Stimulated activated CD8-positive, alpha-beta memory T cell treated with anti-CD3 and anti-CD28 coated beads, Interleukin-7, amount 100 ng/mL, for 48 hours (primary cell): Measurements from ENCODE around the gene MEIS2.
A peak's percentile ranks its signal among the peaks of the same experiment; 100 is the strongest.

Experiments
- DNase-seq, 2 donors: peaks; one replicate each; pipeline ENCODE4 v3.0.0-alpha.2; 2020; ENCODE audit warnings: low read depth in 1 of 2; ENCODE audit errors: extremely low read depth in 1 of 2

The MEIS2 gene

DNA sequence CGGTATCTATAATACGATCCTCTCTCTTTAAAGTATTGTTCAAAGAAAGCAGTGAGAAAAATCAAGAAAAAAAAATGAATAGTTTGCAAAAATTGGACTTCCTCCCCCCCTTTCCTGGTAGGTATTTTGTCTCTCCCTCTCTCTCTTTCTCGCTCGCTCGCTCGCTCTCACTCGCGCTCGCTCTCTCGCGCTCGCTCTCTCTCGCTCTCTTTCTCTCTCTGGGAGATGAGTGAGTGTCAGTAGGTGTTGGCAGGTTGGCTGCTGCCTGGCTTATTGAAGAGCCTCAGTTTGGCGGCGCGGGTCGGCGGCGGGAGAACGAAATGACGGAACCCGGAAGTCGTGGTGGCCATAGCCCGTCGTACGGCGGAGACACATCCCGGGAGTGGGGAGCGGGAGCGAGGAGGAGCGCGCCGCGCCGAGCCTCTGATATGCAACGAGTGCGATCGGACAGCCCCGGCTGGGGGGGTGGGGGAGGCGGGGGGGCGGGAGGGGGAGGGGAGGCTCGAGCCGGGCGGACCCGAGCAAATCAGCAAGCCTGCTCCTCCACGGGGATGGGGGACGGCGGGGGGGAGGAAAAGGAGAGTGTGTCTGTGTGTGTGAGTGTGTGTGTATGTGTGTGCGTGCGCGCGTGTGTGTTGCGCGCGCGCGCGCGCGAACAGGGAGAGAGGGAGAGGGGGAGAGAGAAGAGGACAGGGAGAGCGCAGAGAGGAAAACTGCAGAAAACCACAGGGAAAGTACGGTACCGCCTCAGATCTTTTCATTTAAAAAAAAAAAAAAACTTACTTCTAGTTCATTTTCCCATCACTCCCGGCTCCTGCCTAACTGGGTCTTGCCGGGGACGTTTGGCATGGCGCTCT lies at the start of gene MEIS2:
Gene MEIS2 (minus strand): TSS at position 441 of the 857 bp plus-strand sequence. CDS start 1,083 bp downstream, outside the sequence.
- DNase-seq, result peak in 1 of 2 donors; percentile 31

DNA sequence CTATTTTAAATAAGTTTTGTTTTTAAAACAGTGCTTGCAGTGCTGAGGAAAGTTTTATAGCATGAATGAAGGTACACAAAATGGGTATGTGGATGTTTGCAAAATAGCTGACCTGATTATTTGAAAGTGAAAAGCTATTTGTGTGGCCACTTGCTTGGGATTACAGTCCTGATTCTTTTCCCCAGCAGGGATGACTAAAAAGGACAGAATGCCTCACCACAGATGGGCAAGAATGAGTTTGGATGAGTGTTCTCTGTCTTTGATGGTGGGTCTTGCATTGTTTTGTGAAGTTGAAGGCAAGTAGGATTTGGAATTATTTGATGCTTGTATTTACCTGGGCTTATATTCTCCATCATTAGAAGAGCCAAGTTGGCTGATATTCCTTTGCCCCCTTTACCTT lies 48.8 kb upstream of the MEIS2 start:
- DNase-seq, result no peak

DNA sequence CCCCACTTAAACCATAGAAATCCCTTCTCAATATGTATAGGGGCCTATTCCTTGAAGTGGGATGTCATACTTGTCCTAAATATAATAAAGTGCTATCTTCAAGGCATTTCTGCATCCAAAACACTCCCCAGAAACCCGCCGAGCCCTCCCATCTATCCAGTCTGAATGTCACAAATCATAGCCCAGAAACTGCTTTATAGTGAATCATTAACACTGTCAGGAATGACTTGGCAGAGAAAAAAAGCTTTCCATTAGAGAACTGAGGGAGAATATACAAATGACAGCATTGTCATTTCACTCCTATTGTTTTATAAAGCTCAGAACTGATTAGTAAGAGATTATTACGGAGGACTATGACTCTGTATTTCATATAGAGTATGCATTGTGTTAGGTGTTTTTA lies 48.4 kb upstream of the MEIS2 start:
- no peak for DNase-seq

DNA sequence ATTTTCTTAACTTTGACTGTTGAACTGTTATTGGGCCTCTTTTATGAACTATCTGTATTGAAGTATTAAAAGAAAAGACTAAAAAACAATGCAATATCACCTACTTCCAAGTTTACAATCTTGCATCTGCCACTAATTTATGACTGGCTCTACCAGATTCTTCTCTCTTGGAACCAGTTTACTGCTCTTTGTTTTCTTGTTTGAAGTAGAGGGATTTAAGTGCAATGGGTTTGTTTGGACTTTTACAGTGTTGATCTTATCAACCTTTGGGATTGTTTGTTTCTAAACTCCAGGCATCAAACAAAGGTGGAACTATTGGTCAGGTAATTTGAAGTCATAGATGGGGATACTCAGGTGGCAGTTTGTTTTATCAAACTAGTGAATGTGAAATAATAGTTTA lies 43.0 kb upstream of the MEIS2 start:
- DNase-seq, result no peak

DNA sequence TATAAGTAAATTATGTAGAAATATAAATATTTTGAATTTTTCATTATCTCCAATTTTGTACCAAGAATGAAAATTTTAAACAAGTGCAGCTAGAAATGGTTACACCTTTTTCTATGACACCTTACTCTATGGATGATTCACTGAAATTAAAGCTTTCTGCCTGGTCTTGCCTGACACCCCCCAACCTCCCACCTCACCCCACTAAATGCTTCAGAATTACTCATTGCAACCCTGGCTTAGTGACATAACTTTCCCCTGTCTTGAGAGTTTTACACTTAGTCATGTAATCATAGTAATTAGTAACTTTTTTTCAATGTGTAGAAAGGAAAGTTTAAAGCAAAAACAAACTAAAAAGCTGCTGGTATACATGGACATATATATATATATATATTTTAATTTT lies 42.0 kb upstream of the MEIS2 start:
- no peak for DNase-seq

DNA sequence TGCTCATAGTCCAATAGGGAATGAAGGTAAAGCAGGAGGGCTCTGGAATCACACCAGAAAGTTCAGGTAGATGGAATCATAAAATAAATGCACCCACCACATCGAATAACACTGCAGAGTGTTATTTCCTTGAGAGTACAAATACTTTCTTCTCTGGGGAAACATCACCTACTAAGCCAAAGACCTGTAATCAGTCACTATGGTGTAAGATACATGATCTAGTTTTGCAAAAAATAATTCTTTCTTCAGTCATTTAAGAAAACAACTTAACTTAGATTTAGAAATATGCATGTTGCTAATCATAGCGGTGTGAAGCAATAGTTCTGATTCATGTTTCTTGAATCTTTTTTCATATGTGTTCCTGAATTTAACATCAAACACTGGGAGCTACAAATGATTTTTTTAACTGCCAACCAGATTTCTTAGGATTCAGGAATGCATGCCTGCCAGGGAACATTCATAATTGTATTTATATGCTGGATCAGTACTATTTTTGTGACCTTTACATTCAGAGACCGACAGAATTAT lies 40.2 kb upstream of the MEIS2 start:
- DNase-seq, result no peak

DNA sequence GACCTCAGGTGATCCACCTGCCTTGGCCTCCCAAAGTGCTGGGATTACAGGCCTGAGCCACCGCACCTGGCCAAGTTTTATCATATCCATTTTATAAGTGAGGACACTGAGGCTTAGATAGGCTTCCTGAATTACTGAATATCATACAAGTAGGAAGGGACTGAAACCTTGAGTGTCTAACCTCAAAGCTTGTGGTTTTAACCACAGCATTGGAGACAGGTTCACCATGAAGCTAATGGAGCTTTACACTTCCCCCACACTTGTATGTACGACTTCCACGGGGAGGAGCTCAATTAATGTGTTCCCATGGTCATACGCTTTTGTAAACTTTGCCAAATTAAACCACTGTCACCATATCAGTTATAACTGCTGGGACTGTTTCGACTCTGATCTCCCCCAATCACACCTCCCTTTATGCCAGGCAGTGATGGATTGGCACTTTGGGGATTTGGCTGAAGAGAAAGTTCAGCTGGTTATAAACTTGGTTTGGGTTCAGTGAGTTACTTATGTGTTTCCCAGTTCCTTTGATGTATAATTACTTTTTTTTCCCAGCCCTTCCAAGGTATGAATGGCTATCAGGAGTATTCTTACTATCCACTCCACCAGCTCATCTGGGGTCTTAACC lies 38.4 kb upstream of the MEIS2 start:
- DNase-seq, result no peak

DNA sequence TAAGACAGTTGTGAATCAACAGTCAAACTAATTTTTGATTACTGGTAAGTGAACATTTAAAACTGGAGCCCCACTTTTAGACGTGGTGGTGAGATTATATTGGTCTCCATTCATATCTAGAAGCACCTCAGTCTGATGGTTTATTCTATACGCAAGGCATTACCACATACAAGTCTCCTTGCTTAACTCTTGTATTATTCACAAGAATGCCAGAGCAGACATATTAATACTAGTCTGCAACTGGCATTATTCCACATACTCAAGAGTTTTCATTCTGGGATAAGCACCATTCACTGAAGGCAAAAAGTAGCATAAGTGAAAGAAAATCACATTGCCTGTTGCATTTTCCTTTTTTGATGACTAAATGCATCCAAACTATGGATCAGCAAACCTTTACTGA lies 36.9 kb upstream of the MEIS2 start:
- DNase-seq, result no peak

DNA sequence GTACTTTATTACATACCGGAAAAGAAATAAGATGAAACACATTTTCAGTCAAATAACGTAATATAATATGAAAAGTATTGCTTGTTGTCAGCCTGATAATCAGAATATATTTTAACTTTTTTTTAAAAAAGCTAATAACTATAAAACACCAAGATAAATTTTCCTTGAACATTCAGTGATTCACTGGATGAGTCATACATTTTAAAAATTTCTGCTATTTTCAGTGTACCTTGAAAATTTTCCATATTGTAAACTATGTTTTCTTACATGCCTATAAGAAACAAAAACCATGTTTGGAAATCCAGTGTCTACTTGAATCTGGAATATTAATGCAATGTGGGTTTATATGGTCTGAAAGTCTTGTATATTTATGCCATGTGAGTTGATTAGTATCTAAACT lies 36.3 kb upstream of the MEIS2 start:
- no peak for DNase-seq

DNA sequence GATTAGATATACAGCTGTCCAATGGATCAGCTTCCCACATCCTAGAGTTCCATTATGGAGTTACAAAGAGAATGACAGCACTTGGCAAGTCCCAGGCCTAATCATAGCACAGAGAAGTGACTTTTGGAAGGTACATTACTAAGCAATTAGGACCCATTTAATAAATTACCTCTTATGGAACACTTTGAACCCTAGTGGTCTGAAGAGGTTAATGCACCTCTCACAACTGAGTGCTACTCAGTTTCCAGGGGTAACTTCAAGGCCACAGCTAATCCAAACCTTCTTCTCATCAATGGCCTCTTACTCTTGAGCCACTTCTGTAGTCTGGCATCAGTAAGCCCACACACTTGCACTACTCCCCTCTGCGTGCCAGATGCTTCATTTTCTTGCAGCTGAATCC lies 34.9 kb upstream of the MEIS2 start:
- DNase-seq, result no peak

DNA sequence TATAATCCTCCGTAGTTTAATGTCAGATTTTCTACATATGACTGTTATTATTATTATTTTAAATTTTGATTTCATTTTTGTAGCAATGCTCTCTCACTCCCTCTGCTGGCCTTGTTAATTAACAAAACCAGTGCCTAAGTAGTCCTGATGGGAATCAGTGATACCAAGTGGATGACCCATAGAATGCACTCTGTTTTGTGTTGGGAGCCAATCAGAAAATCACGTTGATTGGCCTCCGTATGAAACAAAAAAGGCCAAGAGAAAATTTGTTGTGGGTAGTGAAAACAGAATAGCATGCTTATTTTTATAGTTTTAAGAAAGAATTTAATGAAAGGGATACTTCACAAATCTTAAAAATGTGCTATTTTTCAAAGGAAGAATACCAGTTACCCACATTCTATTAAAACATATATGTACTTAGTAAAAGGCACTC lies 34.4 kb upstream of the MEIS2 start:
- DNase-seq, result no peak

DNA sequence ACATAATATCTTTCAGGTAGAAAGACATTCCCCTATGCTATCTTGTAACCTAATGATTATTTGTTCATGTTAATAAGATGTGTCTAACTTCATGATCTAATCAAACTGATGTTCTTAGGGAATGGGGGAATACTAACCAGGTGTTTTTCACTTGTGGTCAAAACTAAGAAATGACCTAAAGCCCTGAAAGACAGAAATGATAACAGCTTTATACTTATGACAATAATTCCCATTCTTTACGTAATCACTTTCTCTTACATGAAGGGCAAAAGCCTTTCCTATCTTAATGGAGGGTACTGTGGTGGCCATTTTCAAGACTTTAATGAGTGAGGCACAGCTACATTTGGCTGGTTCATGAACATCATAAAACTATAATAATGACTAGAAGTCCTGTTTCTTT lies 33.9 kb upstream of the MEIS2 start:
- no peak for DNase-seq

DNA sequence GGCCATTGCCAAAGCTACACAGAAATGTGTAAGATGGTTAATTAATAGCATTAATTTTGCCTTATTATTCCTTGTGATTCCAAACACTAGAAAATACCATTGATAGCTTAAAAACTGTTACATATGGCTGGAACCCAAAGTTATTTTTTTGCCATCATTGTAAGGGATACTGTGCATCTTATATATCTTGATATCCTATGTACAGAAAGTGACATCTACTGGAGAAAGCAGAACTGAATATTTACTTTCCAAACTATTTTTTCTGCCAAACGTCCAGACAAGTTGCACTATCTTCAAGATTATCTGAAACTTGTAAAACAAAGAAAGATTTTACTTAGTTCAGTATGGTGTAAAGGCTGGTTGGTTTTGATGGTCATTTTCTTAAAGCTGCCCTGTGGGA lies 33.3 kb upstream of the MEIS2 start:
- DNase-seq, result no peak

DNA sequence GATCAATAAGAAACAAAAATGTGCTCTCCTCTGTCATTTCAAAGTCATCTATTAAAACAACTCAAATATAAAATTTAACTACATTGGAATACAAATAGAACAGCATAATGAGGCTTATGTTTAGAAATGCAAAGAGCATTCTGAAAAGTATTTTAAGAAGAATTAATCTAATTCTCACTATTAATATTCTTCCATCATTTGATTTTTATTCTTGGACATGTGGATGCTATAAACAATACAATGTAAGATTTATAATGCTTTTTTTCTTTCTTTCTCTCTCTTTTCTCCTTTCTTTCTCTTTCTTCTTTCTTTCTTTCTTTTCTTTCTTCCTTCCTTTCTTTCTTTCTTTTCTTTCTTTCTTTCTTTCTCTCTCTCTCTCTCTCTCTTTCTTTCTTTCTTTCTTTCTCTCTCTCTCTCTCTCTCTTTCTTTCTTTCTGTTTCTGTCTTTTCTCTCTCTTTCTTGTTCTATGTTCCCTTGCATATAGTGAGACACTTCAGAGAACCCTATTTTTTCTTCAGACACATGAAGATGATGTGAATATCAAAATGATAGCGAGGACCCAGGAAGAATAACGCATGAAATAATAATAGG lies 32.6 kb upstream of the MEIS2 start:
- DNase-seq, result no peak

DNA sequence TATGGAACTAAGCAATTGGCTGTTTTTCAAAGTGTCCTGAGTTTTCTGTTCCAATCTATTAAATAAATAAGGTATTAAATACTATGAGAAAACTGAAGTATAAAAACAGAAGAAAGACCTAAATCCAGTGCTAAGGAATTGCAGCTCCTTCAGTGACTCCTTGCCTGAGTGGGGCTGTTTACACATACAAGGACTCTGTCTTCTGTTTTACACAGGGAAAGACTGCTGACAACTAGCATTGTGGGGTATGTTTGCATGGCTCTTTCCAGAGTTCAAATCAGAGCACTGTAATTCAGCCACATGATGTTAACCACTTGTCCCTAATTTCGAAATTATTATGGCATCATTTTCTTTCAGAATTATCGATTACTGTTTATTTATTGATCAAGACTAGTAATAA lies 31.3 kb upstream of the MEIS2 start:
- no peak for DNase-seq

DNA sequence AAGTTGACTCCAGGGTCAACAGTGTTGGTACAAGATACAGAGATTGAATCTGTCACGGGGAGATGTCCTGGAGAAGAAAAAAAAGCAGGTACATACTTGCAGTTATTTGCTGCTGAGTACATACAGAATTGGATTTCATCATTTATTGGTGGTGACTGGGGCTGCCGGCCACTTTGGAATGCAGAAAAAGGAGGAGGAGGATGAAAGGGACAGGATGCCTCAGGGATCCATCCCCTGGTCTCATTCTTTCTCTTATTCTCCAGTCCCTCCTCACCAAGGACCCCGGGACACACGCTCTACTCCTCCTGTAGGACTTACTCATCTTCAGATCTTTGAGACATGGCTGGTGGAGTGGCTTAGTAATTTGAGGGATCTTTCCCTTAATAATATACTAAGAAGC lies 30.0 kb upstream of the MEIS2 start:
- DNase-seq, result no peak

DNA sequence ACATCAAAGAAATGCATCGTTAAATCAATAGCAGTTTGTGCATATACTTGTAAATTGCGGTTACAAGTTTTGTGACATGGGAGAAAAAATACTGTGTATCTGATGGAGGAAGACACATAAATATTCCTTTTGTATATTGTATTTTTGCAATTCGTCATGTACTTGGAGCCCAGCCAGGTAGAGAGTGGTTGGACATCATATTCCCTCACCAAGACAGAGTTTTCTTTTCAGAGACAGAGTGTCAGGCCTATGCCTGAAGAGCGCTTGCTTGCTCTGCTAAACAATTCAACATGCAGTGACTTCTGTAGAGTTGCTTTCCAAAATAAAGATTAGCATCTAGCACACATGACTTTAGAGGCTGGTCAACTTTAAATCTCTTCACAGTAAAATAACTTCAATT lies 24.8 kb upstream of the MEIS2 start:
- no peak for DNase-seq

DNA sequence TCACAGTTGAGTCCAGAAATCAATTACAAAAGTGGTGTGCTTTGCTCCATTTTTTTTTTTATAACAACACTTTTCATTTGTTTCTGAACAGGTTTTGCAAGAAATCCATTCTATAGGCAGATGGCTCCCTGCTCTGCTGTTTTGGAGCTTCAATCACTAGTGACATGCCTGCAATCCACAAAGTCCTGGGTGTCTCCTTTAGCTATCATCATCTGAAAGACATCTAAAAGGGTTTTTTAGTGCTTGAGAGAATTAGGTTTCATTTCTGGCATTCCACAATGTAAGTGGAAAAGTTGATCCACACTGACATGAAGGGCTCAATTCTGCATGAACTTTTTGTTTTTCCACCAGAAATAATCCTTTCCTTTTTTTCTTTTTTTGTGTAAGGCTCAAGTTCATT lies 24.0 kb upstream of the MEIS2 start:
- DNase-seq, result no peak

DNA sequence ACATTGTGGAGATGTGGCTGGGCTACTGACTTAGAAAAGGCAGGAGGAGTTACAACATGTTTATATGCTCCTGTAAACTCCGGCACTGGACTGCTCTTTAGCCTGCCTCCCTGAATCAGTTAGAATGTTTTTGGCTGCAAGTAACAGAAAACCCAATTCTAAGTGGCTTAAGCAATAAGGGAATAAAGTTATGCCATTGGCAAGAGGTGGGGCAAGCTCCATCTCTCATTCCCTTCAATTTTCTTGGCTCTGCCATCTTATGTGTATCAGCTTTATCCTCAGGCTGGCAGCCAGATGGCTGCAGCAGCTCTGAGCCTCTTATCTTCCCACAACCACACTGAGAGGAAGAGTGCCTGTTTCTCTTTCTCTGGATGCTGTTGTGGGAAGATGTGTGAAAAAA lies 22.4 kb upstream of the MEIS2 start:
- DNase-seq, result no peak

DNA sequence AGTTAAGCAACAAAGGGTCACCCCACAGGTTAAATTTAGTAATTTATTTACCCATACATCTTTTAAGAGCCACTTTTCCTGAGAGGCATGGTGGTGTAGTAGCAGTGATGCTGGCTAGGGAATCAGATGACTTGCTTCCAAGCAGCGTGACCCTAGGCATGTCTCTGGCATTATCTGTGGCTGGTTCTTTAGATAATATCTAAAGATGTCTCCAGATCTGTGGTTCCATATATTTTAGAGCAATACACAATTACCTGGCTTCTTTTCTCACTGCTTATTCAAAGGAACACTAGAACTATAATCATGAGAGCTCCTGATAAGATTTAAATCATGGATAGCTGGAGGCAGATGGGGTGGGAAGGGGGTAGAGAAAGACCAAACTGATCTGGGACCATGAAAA lies 21.1 kb upstream of the MEIS2 start:
- no peak for DNase-seq

DNA sequence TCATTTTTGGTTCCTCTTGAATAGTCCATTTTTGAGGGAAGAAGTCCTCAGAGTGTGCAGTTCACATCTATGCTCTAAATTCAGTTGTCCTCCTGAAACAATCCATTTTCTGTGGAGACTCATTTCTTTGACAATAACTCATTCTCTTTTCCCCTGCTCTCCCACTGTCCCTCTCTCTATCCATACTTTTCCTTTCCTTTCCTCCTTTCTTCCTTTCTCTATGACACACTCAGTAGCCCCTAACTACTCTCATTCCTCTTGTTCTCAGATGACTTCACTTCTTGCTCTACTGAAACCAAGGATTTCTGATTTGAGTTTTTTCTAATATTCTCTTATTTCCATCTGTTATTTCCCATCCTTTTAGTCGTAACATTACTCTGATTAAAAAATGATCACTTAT lies 16.7 kb upstream of the MEIS2 start:
- no peak for DNase-seq

DNA sequence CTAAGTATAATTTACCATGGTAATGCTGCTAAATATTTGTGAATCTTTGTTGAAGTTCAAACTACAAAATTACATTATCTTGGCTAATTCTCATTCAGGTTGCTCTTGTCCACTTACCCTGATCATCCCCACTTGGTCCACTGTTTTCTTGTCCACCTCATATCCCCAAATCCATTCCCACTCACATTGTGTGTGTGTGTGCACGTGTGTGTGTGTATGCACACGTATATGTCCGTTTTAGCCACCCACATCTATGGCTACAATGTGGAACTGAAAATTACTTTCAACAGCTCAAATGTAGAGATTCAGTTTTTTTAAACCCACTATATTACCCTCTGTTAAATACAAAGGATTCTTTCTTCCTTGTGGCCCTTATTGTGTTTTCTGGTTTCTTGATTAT lies 15.2 kb upstream of the MEIS2 start:
- no peak for DNase-seq
